SK-N-MC (cell line): ENCODE data around the gene SPEF2.
A peak's percentile ranks its signal among the peaks of the same experiment; 100 is the strongest.
"Not testable (repeated sequence)": the region's sequence is repeated elsewhere in the genome, so short reads cannot be mapped to it uniquely, and the experiment has no call there.

Source experiments
- DNase-seq: peaks from one replicate; pipeline ENCODE4 v3.0.0-alpha.2; 2011; ENCODE audit warnings: low read depth, low spot score
- H3K27ac ChIP-seq: fragments of 200-600 bp; sonication (generic); 2 replicates; pipeline ENCODE4 v1.5.1; 2016; ENCODE audit warnings: mixed run types
- H3K36me3 ChIP-seq: fragments of 200-600 bp; sonication (generic); 2 replicates; pipeline ENCODE4 v1.6.1; 2017; ENCODE audit warnings: antibody characterized with exemption, low read length, mixed read lengths; ENCODE audit not compliant: insufficient read depth
- H3K4me3 ChIP-seq: fragments of 200-600 bp; sonication (generic); 2 replicates; pipeline ENCODE4 v1.5.1; 2016
- H3K9ac ChIP-seq: fragments of 200-600 bp; sonication (generic); 2 replicates; pipeline ENCODE4 v1.8.0; 2017; ENCODE audit warnings: mixed run types, mixed read lengths; ENCODE audit not compliant: insufficient read length
- H3K9me3 ChIP-seq: fragments of 200-600 bp; sonication (generic); 2 replicates; pipeline ENCODE4 v1.6.1; 2017; ENCODE audit warnings: low read depth, mild to moderate bottlenecking, antibody characterized with exemption, low read length, moderate library complexity, mixed read lengths
- EZH2 ChIP-seq: fragments of 200-600 bp; sonication (generic); IDR thresholded peaks from one replicate; pipeline ENCODE4 v1.6.1; 2017; ENCODE audit warnings: antibody characterized with exemption
- FOXP2 ChIP-seq: optimal IDR thresholded peaks from 2 replicates; pipeline ENCODE3; 2011; ENCODE audit warnings: mild to moderate bottlenecking, moderate library complexity; ENCODE audit not compliant: insufficient read depth; ENCODE audit errors: extremely low read length, control extremely low read depth
- POLR2AphosphoS5 ChIP-seq: IDR thresholded peaks from 2 replicates; pipeline ENCODE4 v1.6.1; 2012; ENCODE audit warnings: mild to moderate bottlenecking, low read depth, low read length, borderline replicate concordance

SPEF2 gene

GRCh38 chr5:35853631-35854030, 236.0 kb downstream of the SPEF2 start:
- Histone ChIP-seq H3K36me3 (no peaks in the 10 kb centered on the region), H3K27ac (no peak overlapping the region), H3K4me3 (no peak overlapping the region), H3K9me3 (no peaks in the 10 kb centered on the region), H3K9ac (no peak overlapping the region)
- TF ChIP-seq FOXP2, result no peak
- TF ChIP-seq POLR2AphosphoS5, result no peak
- no peak for TF ChIP-seq EZH2
- DNase-seq, result no peak

DNA sequence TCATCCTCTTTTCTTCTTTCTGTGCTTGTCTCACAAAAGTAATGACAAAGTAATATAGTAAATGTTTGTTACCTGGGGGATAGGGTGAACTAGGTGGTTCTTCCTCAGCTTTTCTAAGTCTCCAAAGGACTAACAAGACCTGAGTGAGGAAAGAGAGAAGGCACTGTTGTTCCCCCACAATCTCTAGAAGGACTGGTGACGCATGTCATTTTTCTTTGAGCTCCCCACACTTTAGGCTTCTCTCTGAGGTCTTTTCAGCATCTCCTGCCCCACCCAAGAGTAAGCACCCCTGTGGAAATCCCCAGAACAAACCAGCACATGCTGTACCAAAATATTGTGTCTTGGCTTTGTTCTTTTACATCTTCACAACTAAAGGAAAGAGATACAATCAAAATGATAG, 236.6 kb downstream of the SPEF2 start:
- H3K27ac ChIP-seq, result no peak overlapping the region
- H3K9me3 ChIP-seq, result no peaks in the 10 kb centered on the region
- no peak overlapping the region for H3K4me3 ChIP-seq
- H3K9ac ChIP-seq, result no peak overlapping the region
- no peak for DNase-seq
- TF ChIP-seq FOXP2, result no peak
- no peak for TF ChIP-seq POLR2AphosphoS5
- TF ChIP-seq EZH2, result no peak
- no peaks in the 10 kb centered on the region for H3K36me3 ChIP-seq

DNA sequence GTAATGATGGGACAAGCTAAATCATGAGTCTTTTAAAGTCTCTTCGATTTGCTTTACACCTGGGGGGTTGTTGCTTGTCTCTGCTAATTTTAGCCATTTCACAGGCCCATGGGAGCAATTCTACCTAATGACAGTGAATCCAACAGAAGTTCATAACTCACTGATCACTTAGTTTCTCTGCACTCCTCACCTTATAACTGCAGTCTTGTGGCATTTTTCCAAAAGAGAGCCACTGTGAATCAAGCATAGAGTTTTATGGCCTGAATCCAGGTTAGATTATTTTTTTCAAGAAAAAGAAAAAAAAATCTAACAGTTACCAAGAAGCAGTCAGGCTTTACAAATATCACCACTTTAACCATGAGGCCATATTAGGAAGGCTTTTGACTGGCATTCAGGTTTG, 237.5 kb downstream of the SPEF2 start:
- Histone ChIP-seq H3K27ac (no peak overlapping the region), H3K36me3 (no peaks in the 10 kb centered on the region), H3K4me3 (no peak overlapping the region), H3K9me3 (no peaks in the 10 kb centered on the region), H3K9ac (no peak overlapping the region)
- DNase-seq, result no peak
- TF ChIP-seq EZH2 (no peak), POLR2AphosphoS5 (no peak), FOXP2 (no peak)

GRCh38 chr5:35856186-35856764, 238.6 kb downstream of the SPEF2 start:
- H3K9ac ChIP-seq, H3K4me3 ChIP-seq, DNase-seq, H3K36me3 ChIP-seq, H3K27ac ChIP-seq, H3K9me3 ChIP-seq: not testable (repeated sequence)

DNA sequence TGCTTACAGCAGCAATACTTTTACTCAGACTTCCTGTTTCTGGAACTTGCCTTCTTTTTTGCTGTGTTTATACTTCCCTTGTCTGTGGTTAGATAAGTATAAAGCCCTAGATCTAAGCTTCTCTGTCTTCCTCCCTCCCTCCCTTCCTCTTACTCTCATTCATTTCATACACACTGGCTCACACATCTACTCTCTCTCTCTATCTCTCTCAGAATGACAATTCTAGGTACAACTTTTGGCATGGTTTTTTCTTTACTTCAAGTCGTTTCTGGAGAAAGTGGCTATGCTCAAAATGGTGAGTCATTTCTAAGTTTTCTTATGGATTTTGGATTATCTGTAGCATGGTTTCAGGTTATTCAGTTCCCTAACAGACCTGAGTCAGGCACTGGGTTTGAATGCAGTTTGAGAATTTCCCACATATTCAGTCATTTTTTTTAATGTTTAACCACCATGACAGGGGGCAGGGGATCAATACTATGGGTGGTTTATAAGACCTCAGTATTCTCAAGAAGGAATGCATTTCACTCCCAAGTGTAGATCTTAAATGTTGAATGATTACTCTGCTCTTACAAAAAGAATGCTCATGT, 239.2 kb downstream of the SPEF2 start, which contains the start of gene IL7R:
TSS of gene IL7R (plus strand) at position 127 of the 587 bp plus-strand sequence. CDS start at position 214, 87 bp downstream.
- no peak within 1 kb of the TSS for H3K4me3 ChIP-seq
- no peak for TF ChIP-seq EZH2
- TF ChIP-seq POLR2AphosphoS5, result no peak
- TF ChIP-seq FOXP2, result no peak
- no peak for DNase-seq
- H3K9ac ChIP-seq, result no peak within 1 kb of the TSS
- no peaks in the 10 kb centered on the region for H3K9me3 ChIP-seq
- H3K36me3 ChIP-seq, result no peaks in the 10 kb centered on the region
- H3K27ac ChIP-seq, result no peak within 1 kb of the TSS

GRCh38 chr5:35857606-35858205, 240.0 kb downstream of the SPEF2 start:
- Histone ChIP-seq H3K4me3 (0 out of 2 replicates have a peak overlapping the region, but pooled peaks have one; percentile 17), H3K9ac (no peak overlapping the region), H3K9me3 (no peaks in the 10 kb centered on the region), H3K36me3 (no peaks in the 10 kb centered on the region), H3K27ac (no peak overlapping the region)
- peak; percentile 18 for DNase-seq
- TF ChIP-seq FOXP2 (no peak), EZH2 (no peak), POLR2AphosphoS5 (no peak)

DNA sequence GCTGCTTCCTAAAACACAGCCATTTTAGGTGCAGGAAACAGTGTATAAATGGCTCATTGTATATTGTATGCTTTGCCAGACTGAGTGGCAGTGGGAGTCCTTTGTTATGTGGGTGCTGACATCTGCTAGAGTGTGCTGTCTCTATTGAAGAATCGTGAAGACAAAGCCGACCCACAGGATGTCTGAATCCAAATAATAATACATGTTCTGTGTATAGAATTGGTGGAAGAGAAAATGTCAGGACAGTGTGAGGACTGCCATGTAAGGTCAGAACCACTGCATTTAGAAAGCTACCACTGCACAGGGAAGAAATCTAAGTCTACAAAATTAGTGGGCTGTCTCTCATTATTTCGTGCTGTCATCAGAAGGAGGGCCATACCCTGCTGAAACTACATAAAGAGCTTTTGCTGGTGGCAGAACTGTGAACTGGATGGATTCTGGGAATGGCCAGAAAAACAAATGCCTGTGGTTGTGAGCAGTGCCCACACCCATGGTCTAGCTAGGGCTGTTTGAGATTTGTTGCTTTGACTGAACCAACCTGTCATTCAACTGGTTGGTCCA, 241.5 kb downstream of the SPEF2 start:
- Histone ChIP-seq H3K9me3 (no peaks in the 10 kb centered on the region), H3K36me3 (no peaks in the 10 kb centered on the region), H3K9ac (no peak overlapping the region), H3K4me3 (no peak overlapping the region), H3K27ac (no peak overlapping the region)
- no peak for TF ChIP-seq EZH2
- no peak for TF ChIP-seq POLR2AphosphoS5
- no peak for TF ChIP-seq FOXP2
- no peak for DNase-seq

DNA sequence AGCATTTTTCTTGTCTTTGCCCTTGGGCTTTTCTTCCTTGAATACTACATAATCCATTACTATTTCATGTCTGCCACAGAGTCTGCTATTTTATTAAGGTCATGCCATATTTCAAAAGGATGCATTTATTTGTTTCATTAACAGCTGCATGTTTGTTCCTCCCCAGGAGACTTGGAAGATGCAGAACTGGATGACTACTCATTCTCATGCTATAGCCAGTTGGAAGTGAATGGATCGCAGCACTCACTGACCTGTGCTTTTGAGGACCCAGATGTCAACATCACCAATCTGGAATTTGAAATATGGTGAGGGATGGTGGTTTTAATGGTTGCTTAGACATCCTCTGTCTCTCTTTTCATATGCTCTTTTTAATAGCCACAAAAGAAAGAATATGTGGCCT, 243.0 kb downstream of the SPEF2 start:
- Histone ChIP-seq H3K27ac (no peak overlapping the region), H3K36me3 (no peaks in the 10 kb centered on the region), H3K4me3 (no peak overlapping the region), H3K9me3 (no peaks in the 10 kb centered on the region), H3K9ac (no peak overlapping the region)
- no peak for DNase-seq
- no peak for TF ChIP-seq POLR2AphosphoS5
- TF ChIP-seq EZH2, result no peak
- no peak for TF ChIP-seq FOXP2
